ENCODE results near the gene PPM1H.
"Not testable (repeated sequence)": the region's sequence is repeated elsewhere in the genome, so short reads cannot be mapped to it uniquely, and the experiment has no call there.

The PPM1H gene

GRCh38 chr12:62673028-62673815 is 261.7 kb downstream of the PPM1H start:
- Histone ChIP-seq H3K4me3 (ENCODE audit: low read depth, low read length) (no peak overlapping the region), H3K36me3 (replicated peaks) (no peaks in the 10 kb centered on the region), H3K27ac (no peak overlapping the region), H3K27me3 (replicated peaks) (no peaks in the 10 kb centered on the region)
- no peak for DNase-seq
- TF ChIP-seq, protein P1, sequence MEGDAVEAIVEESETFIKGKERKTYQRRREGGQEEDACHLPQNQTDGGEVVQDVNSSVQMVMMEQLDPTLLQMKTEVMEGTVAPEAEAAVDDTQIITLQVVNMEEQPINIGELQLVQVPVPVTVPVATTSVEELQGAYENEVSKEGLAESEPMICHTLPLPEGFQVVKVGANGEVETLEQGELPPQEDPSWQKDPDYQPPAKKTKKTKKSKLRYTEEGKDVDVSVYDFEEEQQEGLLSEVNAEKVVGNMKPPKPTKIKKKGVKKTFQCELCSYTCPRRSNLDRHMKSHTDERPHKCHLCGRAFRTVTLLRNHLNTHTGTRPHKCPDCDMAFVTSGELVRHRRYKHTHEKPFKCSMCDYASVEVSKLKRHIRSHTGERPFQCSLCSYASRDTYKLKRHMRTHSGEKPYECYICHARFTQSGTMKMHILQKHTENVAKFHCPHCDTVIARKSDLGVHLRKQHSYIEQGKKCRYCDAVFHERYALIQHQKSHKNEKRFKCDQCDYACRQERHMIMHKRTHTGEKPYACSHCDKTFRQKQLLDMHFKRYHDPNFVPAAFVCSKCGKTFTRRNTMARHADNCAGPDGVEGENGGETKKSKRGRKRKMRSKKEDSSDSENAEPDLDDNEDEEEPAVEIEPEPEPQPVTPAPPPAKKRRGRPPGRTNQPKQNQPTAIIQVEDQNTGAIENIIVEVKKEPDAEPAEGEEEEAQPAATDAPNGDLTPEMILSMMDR (IDR thresholded peaks at IDR 0.05; ENCODE audit: low read depth, low read length, missing control alignments) = no peak
- in situ Hi-C loops (cut with HindIII; ENCODE audit: low pct_ligation_motif_present, low sequenced_read_pairs) = no loop called here

- TF ChIP-seq, protein P1 (IDR thresholded peaks at IDR 0.05; ENCODE audit: low read depth, low read length, missing control alignments) = no peak
- H3K27ac ChIP-seq = no peak overlapping the region
- no peaks in the 10 kb centered on the region for H3K36me3 ChIP-seq (replicated peaks)
- in situ Hi-C loops (cut with HindIII; ENCODE audit: low pct_ligation_motif_present, low sequenced_read_pairs) = no loop called here
- DNase-seq = no peak
- H3K4me3 ChIP-seq (ENCODE audit: low read depth, low read length) = no peak overlapping the region
- no peaks in the 10 kb centered on the region for H3K27me3 ChIP-seq (replicated peaks)
Measured at GRCh38 chr12:62670986-62671720, 263.8 kb downstream of the PPM1H start.

- no peak overlapping the region for H3K4me3 ChIP-seq (ENCODE audit: low read depth, low read length)
- H3K27ac ChIP-seq = no peak overlapping the region
- in situ Hi-C loops (cut with HindIII; ENCODE audit: low pct_ligation_motif_present, low sequenced_read_pairs) = no loop called here
- H3K27me3 ChIP-seq (replicated peaks) = no peaks in the 10 kb centered on the region
- DNase-seq = no peak
- TF ChIP-seq, protein P1 (IDR thresholded peaks at IDR 0.05; ENCODE audit: low read depth, low read length, missing control alignments) = no peak
- no peaks in the 10 kb centered on the region for H3K36me3 ChIP-seq (replicated peaks)
Measured at GRCh38 chr12:62668782-62669181, 266.2 kb downstream of the PPM1H start.

DNA sequence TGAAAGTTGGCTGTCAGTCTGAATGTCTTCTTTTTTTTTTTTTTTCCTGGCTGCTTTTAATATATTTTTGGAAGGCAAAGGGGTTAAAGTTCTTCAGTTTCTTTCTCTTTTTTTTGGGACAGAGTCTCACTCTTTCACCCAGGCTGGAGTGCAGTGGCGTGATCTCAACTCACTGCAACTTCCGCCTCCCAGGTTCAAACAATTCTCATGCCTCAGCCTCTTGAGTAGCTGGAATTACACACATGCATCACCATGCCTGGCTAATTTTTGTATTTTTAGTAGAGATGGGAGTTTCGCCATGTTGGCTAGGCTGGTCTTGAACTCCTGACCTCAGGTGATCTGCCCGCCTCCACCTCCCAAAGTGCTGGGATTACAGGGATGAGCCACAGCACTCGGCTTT is 270.0 kb downstream of the PPM1H start:
- H3K36me3 ChIP-seq (replicated peaks); DNase-seq; H3K27me3 ChIP-seq (replicated peaks); H3K27ac ChIP-seq; H3K4me3 ChIP-seq (ENCODE audit: low read depth, low read length); in situ Hi-C loops (cut with HindIII; ENCODE audit: low pct_ligation_motif_present, low sequenced_read_pairs): not testable (repeated sequence)

DNA sequence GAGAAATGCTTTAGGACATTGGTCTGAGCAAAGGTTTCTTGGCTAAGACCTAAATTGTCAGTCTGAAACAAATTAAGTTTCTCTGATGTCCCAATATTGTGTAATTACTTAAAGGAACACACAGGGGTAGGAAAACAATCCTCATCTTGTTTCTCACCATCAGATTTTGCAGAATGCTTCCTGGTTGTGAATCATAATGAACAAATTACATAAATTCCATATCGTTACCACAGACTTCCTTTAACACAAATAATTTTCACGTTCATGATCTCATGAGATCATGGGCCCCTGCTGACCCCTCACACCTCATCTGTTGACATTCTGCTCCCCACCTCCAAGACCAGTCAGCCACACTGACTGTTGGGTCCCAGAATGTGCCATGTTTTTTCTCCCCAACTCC is 274.2 kb downstream of the PPM1H start:
- H3K4me3 ChIP-seq (ENCODE audit: low read depth, low read length) = no peak overlapping the region
- peak; percentile 71 for DNase-seq
- TF ChIP-seq, protein P1 (IDR thresholded peaks at IDR 0.05; ENCODE audit: low read depth, low read length, missing control alignments) = no peak
- H3K27ac ChIP-seq = peak overlapping the region; percentile 70
- in situ Hi-C loops (cut with HindIII; ENCODE audit: low pct_ligation_motif_present, low sequenced_read_pairs) = no loop called here
- H3K27me3 ChIP-seq (replicated peaks) = no peaks in the 10 kb centered on the region
- H3K36me3 ChIP-seq (replicated peaks) = no peaks in the 10 kb centered on the region

GRCh38 chr12:62659453-62660295 is 275.3 kb downstream of the PPM1H start:
- Histone ChIP-seq H3K4me3 (ENCODE audit: low read depth, low read length) (no peak overlapping the region), H3K27me3 (replicated peaks) (no peaks in the 10 kb centered on the region), H3K36me3 (replicated peaks) (no peaks in the 10 kb centered on the region), H3K27ac (peak overlapping the region; percentile 70)
- no peak for DNase-seq
- TF ChIP-seq, protein P1 (IDR thresholded peaks at IDR 0.05; ENCODE audit: low read depth, low read length, missing control alignments) = no peak
- in situ Hi-C loops (cut with HindIII; ENCODE audit: low pct_ligation_motif_present, low sequenced_read_pairs) = no loop called here

All from brain microvascular endothelial cell (primary cell).